VCaP (cell line): ENCODE measurements around the gene PCCA.
"Not testable (repeated sequence)": the region's sequence is repeated elsewhere in the genome, so short reads cannot be mapped to it uniquely, and the experiment has no call there.

ENCODE experiments used
- H3K27ac ChIP-seq: fragments of 450-650 bp; 2 replicates; pipeline ENCODE4 v1.5.1; 2017
- CTCF ChIP-seq: fragments of 450-650 bp; conservative IDR thresholded peaks from 2 replicates; pipeline ENCODE4 v1.5.1; 2017; ENCODE audit warnings: mild to moderate bottlenecking, moderate library complexity

PCCA gene

DNA sequence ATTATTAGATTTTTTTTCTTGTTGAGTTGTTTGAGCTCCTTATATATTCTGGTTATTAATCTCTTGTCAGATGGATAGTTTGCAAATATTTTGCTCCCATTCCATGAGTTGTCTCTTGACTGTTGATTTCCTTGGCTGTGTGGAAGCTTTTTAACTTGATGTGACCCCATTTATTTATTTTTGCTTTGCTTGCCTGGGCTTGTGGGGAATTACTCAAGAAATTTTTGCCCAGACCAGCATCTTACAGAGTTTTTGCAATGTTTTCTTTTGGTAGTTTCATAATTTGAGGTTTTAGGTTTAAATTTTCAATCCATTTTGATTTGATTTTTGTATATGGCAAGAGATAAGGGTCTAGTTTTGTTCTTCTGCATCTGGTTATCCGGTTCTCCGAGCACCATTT lies 124.7 kb downstream of the PCCA start:
- no peak for TF ChIP-seq CTCF
- H3K27ac ChIP-seq: no peak overlapping the region

DNA sequence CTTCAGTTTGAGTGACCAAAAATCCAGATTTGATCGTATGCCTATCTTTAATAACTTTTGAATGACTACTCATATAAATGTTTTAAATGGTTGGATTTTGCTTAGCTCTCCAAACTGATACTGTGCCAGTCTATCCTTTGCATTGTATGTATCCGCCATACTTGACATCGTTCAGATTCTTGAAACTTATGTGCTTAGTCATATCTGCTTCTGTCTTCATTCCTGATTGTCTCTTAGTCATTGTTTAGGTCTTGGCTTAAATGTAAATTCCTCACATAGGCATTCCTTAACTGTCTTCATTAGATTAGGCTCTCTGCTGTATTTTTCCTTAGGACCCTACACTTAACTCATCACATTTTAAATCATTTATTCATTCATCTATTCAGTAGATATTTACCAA lies 126.0 kb downstream of the PCCA start:
- no peak overlapping the region for H3K27ac ChIP-seq
- TF ChIP-seq CTCF: no peak

GRCh38 chr13:100221166-100221565 lies 132.3 kb downstream of the PCCA start:
- H3K27ac ChIP-seq: no peak overlapping the region
- TF ChIP-seq CTCF: no peak

DNA sequence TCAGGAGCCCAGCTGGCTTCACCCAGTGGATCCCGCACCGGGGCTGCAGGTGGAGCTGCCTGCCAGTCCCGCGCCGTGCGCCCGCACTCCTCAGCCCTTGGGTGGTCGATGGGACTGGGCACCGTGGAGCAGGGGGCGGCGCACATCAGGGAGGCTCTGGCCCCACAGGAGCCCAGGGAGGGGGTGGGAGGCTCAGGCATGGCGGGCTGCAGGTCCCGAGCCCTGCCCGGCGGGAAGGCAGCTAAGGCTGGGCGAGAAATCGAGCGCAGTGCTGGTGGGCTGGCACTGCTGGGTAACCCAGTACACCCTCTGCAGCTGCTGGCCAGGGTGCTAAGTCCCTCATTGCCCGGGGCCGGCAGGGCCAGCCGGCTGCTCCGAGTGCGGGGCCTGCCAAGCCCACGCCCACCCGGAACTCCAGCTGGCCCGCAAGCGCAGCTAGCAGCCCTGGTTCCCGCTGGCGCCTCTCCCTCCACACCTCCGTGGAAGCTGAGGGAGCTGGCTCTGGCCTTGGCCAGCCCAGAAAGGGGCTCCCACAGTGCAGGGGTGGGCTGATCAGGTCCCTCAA lies 135.2 kb downstream of the PCCA start:
- H3K27ac ChIP-seq: not testable (repeated sequence)

DNA sequence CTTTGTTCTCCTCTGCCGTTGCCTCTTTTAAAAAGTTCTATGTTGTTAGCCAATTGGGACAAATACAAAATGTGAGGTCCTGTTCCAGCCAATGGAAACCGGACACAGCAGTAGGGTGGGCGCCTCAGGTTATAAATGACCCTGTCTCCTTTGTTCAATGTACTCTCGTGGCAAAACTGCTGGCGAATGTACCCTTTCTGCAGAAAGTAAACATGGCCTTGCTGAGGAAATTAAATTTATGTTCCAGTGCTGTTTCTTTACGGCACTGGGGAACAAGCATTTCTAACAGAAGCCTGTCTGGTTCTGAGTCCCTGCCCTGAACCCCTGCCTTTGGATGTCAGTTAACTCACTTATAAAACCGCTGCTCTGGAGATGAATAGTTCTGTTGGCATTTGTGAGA lies 140.7 kb downstream of the PCCA start:
- TF ChIP-seq CTCF: no peak
- H3K27ac ChIP-seq: no peak overlapping the region

GRCh38 chr13:100230769-100231149 lies 141.9 kb downstream of the PCCA start:
- no peak for TF ChIP-seq CTCF
- H3K27ac ChIP-seq: no peak overlapping the region

- no peak overlapping the region for H3K27ac ChIP-seq
- TF ChIP-seq CTCF: no peak
These were observed 142.3 kb downstream of the PCCA start for GRCh38 chr13:100231176-100231575.

DNA sequence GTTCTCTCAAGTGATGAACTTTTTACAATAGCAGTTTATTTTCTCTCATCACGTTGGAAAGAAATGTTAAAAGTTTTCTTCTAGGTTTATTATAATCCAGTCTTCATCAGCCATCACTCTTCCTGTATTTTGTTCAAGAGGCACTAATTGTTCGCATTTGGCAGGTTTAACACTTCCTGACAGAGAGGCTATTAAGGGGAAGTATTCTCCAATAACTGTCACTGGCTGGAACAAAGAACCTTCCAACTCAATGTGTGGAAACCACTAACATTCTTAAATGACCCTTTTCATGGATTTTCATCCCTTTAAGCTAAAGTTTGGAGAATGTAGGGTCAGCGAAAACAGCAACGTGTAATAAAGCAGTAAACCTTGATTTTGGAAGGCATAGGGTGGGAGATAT lies 145.1 kb downstream of the PCCA start:
- H3K27ac ChIP-seq: no peak overlapping the region

More for the DNA sequence above, 145.1 kb downstream of the PCCA start:
- no peak for TF ChIP-seq CTCF
